B cell (primary cell): Measurements from ENCODE around the gene CAMK2D. TPM values are rescaled to one million over a fixed set of nuclear protein-coding genes. Genes with fewer than 3 reads are reported as not detected.

Source experiments
- ATAC-seq: fragments of 200-7000 bp; cut with Tn5 transposase; one replicate; pipeline ENCODE4 v1.10.0; 2021; ENCODE audit warnings: low read depth, mild to moderate bottlenecking, moderate number of reproducible peaks, moderate library complexity
- CTCF ChIA-PET: fragments of 350-600 bp; sonication (Branson Sonifier 250); formaldehyde crosslinking; loops from one replicate; lab custom pipeline; 2021; ENCODE audit warnings: antibody characterized with exemption, inconsistent platforms; lab: Charles Lee
- POLR2A ChIA-PET: fragments of 350-600 bp; sonication (Branson Sonifier 250); formaldehyde crosslinking; loops from one replicate; lab custom pipeline; 2021; ENCODE audit warnings: antibody characterized with exemption; lab: Charles Lee
- DNase-seq: peaks from one replicate; pipeline ENCODE4 v3.0.0; 2013
- H2AFZ ChIP-seq: 2 replicates; pipeline ENCODE4 v1.6.1; 2012; ENCODE audit warnings: mild to moderate bottlenecking, low read depth, low read length; ENCODE audit not compliant: insufficient read depth, poor library complexity, severe bottlenecking
- H3K27ac ChIP-seq, 2 donors: 1 replicate in 1 of 2; 2 replicates in 1 of 2; pipeline ENCODE4 v1.5.1; 2012 to 2013; ENCODE audit warnings: low read length in 2 of 2, mild to moderate bottlenecking in 2 of 2, moderate library complexity in 1 of 2
- H3K27me3 ChIP-seq, 4 experiments: fragments of 200-600 bp in 1 of 4; sonication (generic) in 1 of 4; replicated peaks in 1 of 4; 1 replicate in 2 of 4; 2 replicates in 2 of 4; pipeline versions ENCODE4 v1.6.1 to v1.7.0; 2013 to 2016; ENCODE audit warnings: low read length in 3 of 4, mild to moderate bottlenecking in 2 of 4, mixed read lengths in 1 of 4, moderate library complexity in 1 of 4; ENCODE audit not compliant: insufficient read depth in 4 of 4, control insufficient read depth in 3 of 4; ENCODE audit errors: control extremely low read depth in 1 of 4
- H3K36me3 ChIP-seq, 2 experiments: replicated peaks in 1 of 2; 1 replicate in 1 of 2; 2 replicates in 1 of 2; pipeline versions ENCODE4 v1.6.1 to v1.7.1; 2013; ENCODE audit warnings: low read length in 1 of 2; ENCODE audit not compliant: insufficient read depth in 2 of 2, control insufficient read depth in 1 of 2; ENCODE audit errors: control extremely low read depth in 1 of 2, extremely low read depth in 1 of 2
- H3K4me1 ChIP-seq, 2 donors: fragments of 200-600 bp in 1 of 2; sonication (generic) in 1 of 2; 1 replicate in 1 of 2; 2 replicates in 1 of 2; pipeline versions ENCODE4 v1.5.1 to v1.6.1; 2013 to 2017; ENCODE audit warnings: low read length in 2 of 2; ENCODE audit not compliant: control insufficient read depth in 2 of 2, insufficient read depth in 2 of 2
- H3K4me2 ChIP-seq: replicated peaks from 2 replicates; pipeline ENCODE3; 2012; ENCODE audit warnings: mild to moderate bottlenecking, low read depth, low read length; ENCODE audit not compliant: poor library complexity, severe bottlenecking
- H3K4me3 ChIP-seq, 5 experiments: fragments of 200-600 bp in 1 of 5; sonication (generic) in 1 of 5; 1 replicate in 3 of 5; 2 replicates in 2 of 5; pipeline versions ENCODE4 v1.5.1 to v1.7.0; 2011 to 2016; ENCODE audit warnings: low read length in 4 of 5, mild to moderate bottlenecking in 4 of 5, low read depth in 2 of 5, control low read depth in 1 of 5, moderate library complexity in 1 of 5; ENCODE audit not compliant: insufficient read depth in 1 of 5; ENCODE audit errors: control extremely low read depth in 1 of 5, extremely low read depth in 1 of 5
- H3K79me2 ChIP-seq: fragments of 200-600 bp; sonication (generic); one replicate; pipeline ENCODE4 v1.6.0; 2016; ENCODE audit warnings: low read length; ENCODE audit not compliant: control insufficient read depth, insufficient read depth
- H3K9ac ChIP-seq: fragments of 200-600 bp; sonication (generic); 2 replicates; pipeline ENCODE4 v1.6.1; 2017; ENCODE audit warnings: mild to moderate bottlenecking, low read length, moderate library complexity
- H3K9me3 ChIP-seq, 3 donors: one replicate each; pipeline versions ENCODE4 v1.6.1 to v1.7.1; 2013; ENCODE audit warnings: low read length in 2 of 3; ENCODE audit not compliant: control insufficient read depth in 2 of 3, insufficient read depth in 1 of 3; ENCODE audit errors: control extremely low read depth in 1 of 3
- H4K20me1 ChIP-seq: 2 replicates; pipeline ENCODE4 v1.6.0; 2012; ENCODE audit warnings: mild to moderate bottlenecking, low read length; ENCODE audit not compliant: insufficient read depth, control insufficient read depth, poor library complexity, severe bottlenecking
- H3K27ac Mint-ChIP-seq: one replicate; pipeline ENCODE4 v1.8.0; 2021; ENCODE audit warnings: mixed read lengths
- H3K27me3 Mint-ChIP-seq: one replicate; pipeline ENCODE4 v1.8.0; 2021; ENCODE audit warnings: mixed read lengths
- H3K4me1 Mint-ChIP-seq: one replicate; pipeline ENCODE4 v1.8.0; 2021; ENCODE audit warnings: mixed read lengths
- H3K4me3 Mint-ChIP-seq: one replicate; pipeline ENCODE4 v1.8.0; 2021; ENCODE audit warnings: mixed read lengths
- H3K9me3 Mint-ChIP-seq: one replicate; pipeline ENCODE4 v1.8.0; 2022; ENCODE audit warnings: mixed read lengths; ENCODE audit not compliant: insufficient read depth
- CTCF ChIP-seq: fragments of 200-600 bp; IDR thresholded peaks from one replicate; pipeline ENCODE4 v1.8.0; 2022; ENCODE audit warnings: antibody characterized with exemption, mild to moderate bottlenecking
- EZH2 ChIP-seq: IDR thresholded peaks from 2 replicates; pipeline ENCODE4 v1.6.1; 2012; ENCODE audit warnings: borderline replicate concordance, low read depth, mild to moderate bottlenecking, moderate library complexity, low read length; ENCODE audit not compliant: insufficient read depth, poor library complexity, severe bottlenecking
- WGBS: methylation state at CpG from one replicate; pipeline ENCODE4 v1.1.5; 2013; ENCODE audit warnings: missing lambda C conversion rate; ENCODE audit not compliant: insufficient coverage; 5-methylcytosine and 5-hydroxymethylcytosine counted together
- intact Hi-C: fragments of 100-400 bp; cut with micrococcal nuclease; formaldehyde crosslinking; loops from one replicate; pipeline ENCODE4 v1.10.0; 2022
- polyA plus RNA-seq: library from polyadenylated mRNA; depleted of rRNA; stranded (reverse); fragments of >200 nt; gene quantifications from 2 replicates; pipeline ENCODE4 v1.2.3, GENCODE V29; 2012
- total RNA-seq, 2 donors: library from RNA; stranded (reverse); fragments of 120-200 nt in 1 of 2; gene quantifications; 1 replicate in 1 of 2; 2 replicates in 1 of 2; pipeline versions ENCODE4 v1.2.3 to v1.2.4, GENCODE V29; 2013 to 2022

The CAMK2D gene
- total and polyA plus RNA-seq, 2 donors (not counting 1 experiment from before 2014, with no cell fraction given), result 26.3 to 57.0 TPM

GRCh38 chr4:113524096-113524495 lies 237.4 kb downstream of the CAMK2D start:
- ATAC-seq (no peak), DNase-seq (no peak)
- H4K20me1 ChIP-seq, result no peaks in the 10 kb centered on the region
- H3K4me2 ChIP-seq, result no peak overlapping the region
- no peak overlapping the region for H3K4me3 Mint-ChIP-seq
- no peak overlapping the region for H3K4me3 ChIP-seq
- no peak overlapping the region for H2AFZ ChIP-seq
- CTCF ChIA-PET, result no interaction called here
- H3K9me3 Mint-ChIP-seq, result no peaks in the 10 kb centered on the region
- intact Hi-C loops, result no loop called here
- TF ChIP-seq EZH2, result no peak
- no peak for TF ChIP-seq CTCF
- no peaks in the 10 kb centered on the region for H3K4me1 ChIP-seq
- no peaks in the 10 kb centered on the region for H3K27me3 Mint-ChIP-seq
- no peak overlapping the region for H3K9ac ChIP-seq
- H3K27ac Mint-ChIP-seq, result peak overlapping the region; percentile 68
- no peak overlapping the region for H3K27ac ChIP-seq
- no peaks in the 10 kb centered on the region for H3K27me3 ChIP-seq
- H3K9me3 ChIP-seq, result no peaks in the 10 kb centered on the region
- peaks cover 1 to 42% of the 10 kb centered on the region in 2 experiments for H3K36me3 ChIP-seq
- H3K4me1 Mint-ChIP-seq, result peaks cover 6% of the 10 kb centered on the region
- no peaks in the 10 kb centered on the region for H3K79me2 ChIP-seq
- POLR2A ChIA-PET, result no interaction called here
- no CpG with 5 or more reads among the region's 1 CpG for WGBS

- Histone ChIP-seq H3K79me2 (peaks cover 3% of the 10 kb centered on the region), H3K9ac (no peak overlapping the region), H2AFZ (no peak overlapping the region), H4K20me1 (peaks cover 3% of the 10 kb centered on the region), H3K27ac (no peak overlapping the region), H3K36me3 (peaks cover 3 to 41% of the 10 kb centered on the region in 2 experiments), H3K9me3 (no peaks in the 10 kb centered on the region), H3K4me3 (no peak overlapping the region), H3K4me2 (no peak overlapping the region), H3K27me3 (no peaks in the 10 kb centered on the region), H3K4me1 (no peaks in the 10 kb centered on the region)
- DNase-seq, result no peak
- ATAC-seq, result no peak
- peaks cover 6% of the 10 kb centered on the region for H3K4me1 Mint-ChIP-seq
- H3K4me3 Mint-ChIP-seq, result no peak overlapping the region
- intact Hi-C loops, result no loop called here
- H3K27me3 Mint-ChIP-seq, result no peaks in the 10 kb centered on the region
- ChIA-PET POLR2A (no interaction called here), CTCF (no interaction called here)
- no peaks in the 10 kb centered on the region for H3K9me3 Mint-ChIP-seq
- WGBS, result no CpG with 5 or more reads among the region's 2 CpGs
- TF ChIP-seq CTCF, result no peak
- no peak for TF ChIP-seq EZH2
- no peak overlapping the region for H3K27ac Mint-ChIP-seq
Observed at GRCh38 chr4:113522433-113522832, 239.1 kb downstream of the CAMK2D start.
